ENCODE data around the gene SAMD14. TPM values are rescaled to one million over a fixed set of nuclear protein-coding genes. Genes with fewer than 3 reads are reported as not detected.

SAMD14 gene
- total RNA-seq, 6 donors from 2014 or later, result 0.49 to 16.8 (median 5.6) TPM

- H3K27me3 ChIP-seq, result no peaks in the 10 kb centered on the region
- no peaks in the 10 kb centered on the region for H3K9me3 ChIP-seq
- H3K27ac ChIP-seq, result peak overlapping the region; percentile 57 to 90 (median 84)
- peak overlapping the region; percentile 36 to 98 (median 78) for H3K4me3 ChIP-seq
- DNase-seq (peak in 1 of 2 donors; percentile 94), ATAC-seq (ENCODE audit: low FRiP score in 2 of 2) (peak; percentile 84 to 91)
- peaks cover 7 to 42% (median 30%) of the 10 kb centered on the region in 4 donors for H3K36me3 ChIP-seq
- H3K4me1 ChIP-seq, result peaks cover 13 to 23% (median 17%) of the 10 kb centered on the region in 4 donors
- 0 to 1% methylated on average over 19 to 21 of the region's 21 CpGs for WGBS, 2 donors
- TF ChIP-seq POLR2A (IDR thresholded peaks at IDR 0.05) (no peak), POLR2AphosphoS5 (IDR thresholded peaks at IDR 0.05) (no peak), EP300 (IDR thresholded peaks at IDR 0.05) (no peak), CTCF (IDR thresholded peaks at IDR 0.05) (peak; percentile 83 to 94 (median 92))
Measured at GRCh38 chr17:50094243-50094752, 35.7 kb downstream of the SAMD14 start.

- Histone ChIP-seq H3K36me3 (peaks cover 8 to 43% (median 31%) of the 10 kb centered on the region in 4 donors), H3K4me3 (no peak overlapping the region), H3K9me3 (no peaks in the 10 kb centered on the region), H3K27ac (peak overlapping the region in 2 of 4 donors; percentile 86 to 90), H3K27me3 (no peaks in the 10 kb centered on the region), H3K4me1 (peaks cover 13 to 23% (median 17%) of the 10 kb centered on the region in 4 donors)
- no peak for DNase-seq
- TF ChIP-seq EP300 (IDR thresholded peaks at IDR 0.05) (no peak), CTCF (IDR thresholded peaks at IDR 0.05) (no peak), POLR2AphosphoS5 (IDR thresholded peaks at IDR 0.05) (no peak), POLR2A (IDR thresholded peaks at IDR 0.05) (no peak)
- 28 to 41% methylated on average over 3 of the region's 3 CpGs for WGBS, 2 donors
- ATAC-seq (ENCODE audit: low FRiP score in 2 of 2), result no peak
Measured at GRCh38 chr17:50093807-50094206, 36.2 kb downstream of the SAMD14 start.

- Histone ChIP-seq H3K36me3 (peaks cover 8 to 43% (median 31%) of the 10 kb centered on the region in 4 donors), H3K9me3 (no peaks in the 10 kb centered on the region), H3K27me3 (no peaks in the 10 kb centered on the region), H3K4me1 (peaks cover 13 to 23% (median 17%) of the 10 kb centered on the region in 4 donors), H3K27ac (no peak overlapping the region), H3K4me3 (no peak overlapping the region)
- DNase-seq (no peak), ATAC-seq (ENCODE audit: low FRiP score in 2 of 2) (no peak)
- 84 to 85% methylated on average over 3 of the region's 3 CpGs for WGBS, 2 donors
- TF ChIP-seq POLR2A (IDR thresholded peaks at IDR 0.05), result no peak
- no peak for TF ChIP-seq CTCF (IDR thresholded peaks at IDR 0.05)
- no peak for TF ChIP-seq POLR2AphosphoS5 (IDR thresholded peaks at IDR 0.05)
- TF ChIP-seq EP300 (IDR thresholded peaks at IDR 0.05), result no peak
Measured at GRCh38 chr17:50093246-50093645, 36.7 kb downstream of the SAMD14 start.

- no peak for ATAC-seq (ENCODE audit: low FRiP score in 2 of 2)
- Histone ChIP-seq H3K36me3 (peaks cover 8 to 47% (median 36%) of the 10 kb centered on the region in 4 donors), H3K27me3 (no peaks in the 10 kb centered on the region), H3K4me1 (peaks cover 13 to 19% (median 15%) of the 10 kb centered on the region in 4 donors), H3K27ac (peak overlapping the region in 1 of 4 donors; percentile 22), H3K4me3 (no peak overlapping the region), H3K9me3 (no peaks in the 10 kb centered on the region)
- TF ChIP-seq POLR2AphosphoS5 (IDR thresholded peaks at IDR 0.05), result no peak
- 49 to 53% methylated on average over 2 of the region's 2 CpGs for WGBS, 2 donors
- DNase-seq, result no peak
Measured at GRCh38 chr17:50091918-50092285, 38.1 kb downstream of the SAMD14 start.

- H3K4me3 ChIP-seq, result no peak overlapping the region
- no peak for ATAC-seq (ENCODE audit: low FRiP score in 2 of 2)
- no peaks in the 10 kb centered on the region for H3K9me3 ChIP-seq
- peaks cover 8 to 12% (median 9%) of the 10 kb centered on the region in 4 donors for H3K4me1 ChIP-seq
- peaks cover 8 to 49% (median 37%) of the 10 kb centered on the region in 4 donors for H3K36me3 ChIP-seq
- no peak for TF ChIP-seq POLR2AphosphoS5 (IDR thresholded peaks at IDR 0.05)
- TF ChIP-seq POLR2A (IDR thresholded peaks at IDR 0.05), result no peak
- TF ChIP-seq CTCF (IDR thresholded peaks at IDR 0.05), result no peak
- TF ChIP-seq EP300 (IDR thresholded peaks at IDR 0.05), result no peak
- peak overlapping the region in 1 of 4 donors; percentile 22 for H3K27ac ChIP-seq
- peak in 1 of 2 donors; percentile 22 for DNase-seq
- WGBS, 2 donors, result 66 to 83% methylated on average over 13 to 15 of the region's 15 CpGs
- no peaks in the 10 kb centered on the region for H3K27me3 ChIP-seq
Measured at GRCh38 chr17:50090971-50091917, 38.7 kb downstream of the SAMD14 start.

All from upper lobe of left lung (tissue), 6 donors.